Progenitor cell of endocrine pancreas (in vitro differentiated cells): ENCODE results near the gene PDCL3. TPM values are rescaled to one million over a fixed set of nuclear protein-coding genes. Genes with fewer than 3 reads are reported as not detected.

Experiments used
- DNase-seq: peaks from one replicate; pipeline ENCODE4 v3.0.0; 2021; ENCODE audit warnings: low spot score; ENCODE audit not compliant: unreplicated experiment
- H3K27ac Mint-ChIP-seq: 2 replicates; pipeline ENCODE4 v1.8.0; 2021; ENCODE audit warnings: mild to moderate bottlenecking, moderate library complexity, mixed read lengths
- H3K27me3 Mint-ChIP-seq: 2 replicates; pipeline ENCODE4 v1.8.0; 2021; ENCODE audit warnings: mixed read lengths
- H3K36me3 Mint-ChIP-seq: 2 replicates; pipeline ENCODE4 v1.8.0; 2022; ENCODE audit warnings: mixed read lengths; ENCODE audit not compliant: insufficient read depth
- H3K4me1 Mint-ChIP-seq: 2 replicates; pipeline ENCODE4 v1.8.0; 2021; ENCODE audit warnings: low read depth, mixed read lengths
- H3K4me3 Mint-ChIP-seq: 2 replicates; pipeline ENCODE4 v1.8.0; 2021; ENCODE audit warnings: low read depth, mild to moderate bottlenecking, moderate library complexity, mixed read lengths
- H3K9me3 Mint-ChIP-seq: 2 replicates; pipeline ENCODE4 v1.8.0; 2021; ENCODE audit warnings: low read depth, mixed read lengths
- CTCF ChIP-seq: fragments of 200-600 bp; sonication (generic); IDR thresholded peaks from one replicate; pipeline ENCODE4 v1.5.0; 2021; ENCODE audit warnings: antibody characterized with exemption, mild to moderate bottlenecking; ENCODE audit not compliant: unreplicated experiment
- total RNA-seq: library from RNA; stranded (reverse); gene quantifications from 2 replicates; pipeline ENCODE4 v1.2.1, GENCODE V29; 2021

Gene PDCL3
- total RNA-seq, 1 donor from 2014 or later, result 36.8 TPM

- no peak overlapping the region for H3K4me3 Mint-ChIP-seq
- DNase-seq, result no peak
- H3K4me1 Mint-ChIP-seq, result no peaks in the 10 kb centered on the region
- H3K27me3 Mint-ChIP-seq, result peaks cover 7% of the 10 kb centered on the region
- peaks cover 6% of the 10 kb centered on the region for H3K9me3 Mint-ChIP-seq
- H3K36me3 Mint-ChIP-seq, result no peaks in the 10 kb centered on the region
- H3K27ac Mint-ChIP-seq, result no peak overlapping the region
- no peak for TF ChIP-seq CTCF
Observed at GRCh38 chr2:100625717-100626116, 62.9 kb downstream of the PDCL3 start.

Other genes starting within 250 kb of the PDCL3 start
- 8.4 and 9.2 TPM in 2 replicates for gene LONRF2, start 240.5 kb upstream of the PDCL3 start, total RNA-seq
- 22.1 TPM in 2 replicates for gene CHST10, start 145.3 kb upstream of the PDCL3 start, total RNA-seq
- not detected in 2 replicates for gene NMS, start 92.5 kb upstream of the PDCL3 start, total RNA-seq